Neural cell (in vitro differentiated cells): ENCODE measurements around the gene CARMIL1. TPM values are rescaled to one million over a fixed set of nuclear protein-coding genes. Genes with fewer than 3 reads are reported as not detected.

Experiments used
- H2AFZ ChIP-seq: fragments of 200-600, 300-800 bp; sonication (generic), shearing (Covaris generic); 2 replicates; pipeline ENCODE4 v1.6.0; 2014; ENCODE audit warnings: low read depth, mild to moderate bottlenecking, antibody characterized with exemption, low read length, moderate library complexity
- H3F3A ChIP-seq: fragments of 200-600 bp; shearing (Covaris generic); 2 replicates; pipeline ENCODE4 v1.6.1; 2016; ENCODE audit warnings: mild to moderate bottlenecking, moderate library complexity, mixed read lengths, antibody characterized with exemption, low read length; ENCODE audit not compliant: insufficient read depth, poor library complexity, severe bottlenecking
- H3K27ac ChIP-seq: fragments of 200-600, 300-800 bp; sonication (generic), shearing (Covaris generic); 2 replicates; pipeline ENCODE4 v1.5.1; 2014; ENCODE audit warnings: mild to moderate bottlenecking, low read length, moderate library complexity
- H3K27me3 ChIP-seq: fragments of 300-800, 200-600 bp; sonication (generic), shearing (Covaris generic); 2 replicates; pipeline ENCODE4 v1.6.0; 2014; ENCODE audit warnings: mild to moderate bottlenecking, low read depth, low read length, moderate library complexity; ENCODE audit not compliant: insufficient read depth
- H3K36me3 ChIP-seq: fragments of 300-800, 200-600 bp; sonication (generic), shearing (Covaris generic); 2 replicates; pipeline ENCODE4 v1.5.1; 2014; ENCODE audit warnings: mild to moderate bottlenecking, antibody characterized with exemption, low read length, moderate library complexity; ENCODE audit not compliant: insufficient read depth
- H3K4me2 ChIP-seq: fragments of 300-800, 200-600 bp; sonication (generic), shearing (Covaris generic); 2 replicates; pipeline ENCODE4 v1.6.0; 2014; ENCODE audit warnings: mild to moderate bottlenecking, low read length
- H3K4me3 ChIP-seq: fragments of 300-800, 200-600 bp; sonication (generic), shearing (Covaris generic); 2 replicates; pipeline ENCODE4 v1.5.1; 2014; ENCODE audit warnings: mild to moderate bottlenecking, low read length, moderate library complexity
- H3K79me2 ChIP-seq: fragments of 200-600 bp; shearing (Covaris generic); replicated peaks from 2 replicates; pipeline ENCODE4 v1.6.0; 2014; ENCODE audit warnings: mild to moderate bottlenecking, low read length, moderate library complexity; ENCODE audit not compliant: insufficient read depth
- H3K9ac ChIP-seq: fragments of 300-800, 200-600 bp; sonication (generic), shearing (Covaris generic); 2 replicates; pipeline ENCODE4 v1.6.1; 2016; ENCODE audit warnings: mild to moderate bottlenecking, low read length, mixed read lengths
- H3K9me2 ChIP-seq: fragments of 200-600 bp; shearing (Covaris generic); 2 replicates; pipeline ENCODE4 v1.6.1; 2016; ENCODE audit warnings: mild to moderate bottlenecking, low read length, mixed read lengths; ENCODE audit not compliant: insufficient read depth
- H3K9me3 ChIP-seq: fragments of 200-600, 300-800 bp; sonication (generic), shearing (Covaris generic); 2 replicates; pipeline ENCODE4 v1.6.1; 2016; ENCODE audit warnings: mild to moderate bottlenecking, mixed run types, low read length, moderate library complexity, mixed read lengths
- H4K20me1 ChIP-seq: fragments of 200-600 bp; shearing (Covaris generic); 2 replicates; pipeline ENCODE4 v1.6.1; 2016; ENCODE audit warnings: mild to moderate bottlenecking, mixed run types; ENCODE audit not compliant: insufficient read depth
- CTCF ChIP-seq: fragments of 450-650 bp; IDR thresholded peaks from 2 replicates; pipeline ENCODE4 v1.5.1; 2014; ENCODE audit warnings: antibody characterized with exemption, mild to moderate bottlenecking, moderate library complexity; ENCODE audit not compliant: poor library complexity, severe bottlenecking
- EP300 ChIP-seq: fragments of 450-650 bp; conservative IDR thresholded peaks from 2 replicates; pipeline ENCODE4 v1.6.1; 2014; ENCODE audit warnings: antibody characterized with exemption, mild to moderate bottlenecking, moderate library complexity; ENCODE audit not compliant: poor library complexity, severe bottlenecking
- EZH2 ChIP-seq: fragments of 200-600, 300-800 bp; shearing (Covaris generic), sonication (generic); IDR thresholded peaks from 2 replicates; pipeline ENCODE4 v1.6.1; 2014; ENCODE audit warnings: antibody characterized with exemption, low read length, borderline replicate concordance, mild to moderate bottlenecking; ENCODE audit not compliant: insufficient read depth, poor library complexity, severe bottlenecking
- MXI1 ChIP-seq: fragments of 450-650 bp; conservative IDR thresholded peaks from 2 replicates; pipeline ENCODE4 v1.6.1; 2014; ENCODE audit warnings: antibody characterized with exemption, mild to moderate bottlenecking; ENCODE audit not compliant: poor library complexity, severe bottlenecking
- POLR2AphosphoS5 ChIP-seq: IDR thresholded peaks from 2 replicates; pipeline ENCODE4 v1.6.1; 2012
- RAD21 ChIP-seq: fragments of 450-650 bp; conservative IDR thresholded peaks from 2 replicates; pipeline ENCODE4 v1.6.1; 2014; ENCODE audit warnings: antibody characterized with exemption, mild to moderate bottlenecking, moderate library complexity
- REST ChIP-seq: IDR thresholded peaks from 2 replicates; pipeline ENCODE4 v1.6.1; 2012; ENCODE audit warnings: borderline replicate concordance
- TAF1 ChIP-seq: IDR thresholded peaks from 2 replicates; pipeline ENCODE4 v1.6.1; 2012; ENCODE audit warnings: low read depth
- polyA plus RNA-seq: library from polyadenylated mRNA; depleted of rRNA; stranded (reverse); fragments of >200 nt; gene quantifications from 2 replicates; pipeline ENCODE4 v1.2.3, GENCODE V29; 2014

CARMIL1 gene
- polyA plus RNA-seq, 1 donor from 2014 or later, result 5.3 TPM

- H3K27me3 ChIP-seq, result no peaks in the 10 kb centered on the region
- no peak overlapping the region for H3K9ac ChIP-seq
- no peaks in the 10 kb centered on the region for H3K9me2 ChIP-seq
- no peaks in the 10 kb centered on the region for H3K36me3 ChIP-seq
- H3K9me3 ChIP-seq, result no peaks in the 10 kb centered on the region
- TF ChIP-seq EP300 (no peak), POLR2AphosphoS5 (no peak), RAD21 (no peak), REST (no peak), MXI1 (no peak), EZH2 (no peak), TAF1 (no peak), CTCF (no peak)
- no peak overlapping the region for H3K27ac ChIP-seq
- H3K4me2 ChIP-seq, result no peak overlapping the region
- H2AFZ ChIP-seq, result no peak overlapping the region
- no peaks in the 10 kb centered on the region for H4K20me1 ChIP-seq
- H3K4me3 ChIP-seq, result no peak overlapping the region
- H3F3A ChIP-seq, result no peaks in the 10 kb centered on the region
- no peaks in the 10 kb centered on the region for H3K79me2 ChIP-seq
Observed at GRCh38 chr6:25488156-25488555, 209.0 kb downstream of the CARMIL1 start.

GRCh38 chr6:25489399-25489798, 210.2 kb downstream of the CARMIL1 start:
- Histone ChIP-seq H3K4me3 (no peak overlapping the region), H3K9me3 (no peaks in the 10 kb centered on the region), H3K27me3 (no peaks in the 10 kb centered on the region), H3F3A (no peaks in the 10 kb centered on the region), H3K36me3 (no peaks in the 10 kb centered on the region), H3K4me2 (no peak overlapping the region), H3K9me2 (no peaks in the 10 kb centered on the region), H3K79me2 (no peaks in the 10 kb centered on the region), H2AFZ (no peak overlapping the region), H4K20me1 (no peaks in the 10 kb centered on the region), H3K27ac (no peak overlapping the region), H3K9ac (no peak overlapping the region)
- no peak for TF ChIP-seq REST
- no peak for TF ChIP-seq EP300
- no peak for TF ChIP-seq CTCF
- no peak for TF ChIP-seq TAF1
- no peak for TF ChIP-seq EZH2
- no peak for TF ChIP-seq MXI1
